Hematopoietic multipotent progenitor cell (in vitro differentiated cells): ENCODE data around the gene PHF3. TPM values are rescaled to one million over a fixed set of nuclear protein-coding genes. Genes with fewer than 3 reads are reported as not detected.

Source experiments
- DNase-seq, 3 donors: peaks; one replicate each; pipeline ENCODE4 v3.0.0-alpha.2; 2011 to 2015; ENCODE audit warnings: low read depth in 2 of 3, low spot score in 2 of 3
- total RNA-seq: library from RNA; depleted of rRNA; stranded (reverse); fragments of >200 nt; gene quantifications from one replicate; pipeline ENCODE4 v1.2.3, GENCODE V29; 2012

The PHF3 gene
- total RNA-seq, 1 donor, result 31.0 TPM

GRCh38 chr6:63644668-63645326 lies 9.2 kb downstream of the PHF3 start:
- DNase-seq, result no peak

GRCh38 chr6:63649269-63649668 lies 13.7 kb downstream of the PHF3 start:
- DNase-seq, result peak in 1 of 3 donors; percentile 18

- no peak for DNase-seq
Measured at GRCh38 chr6:63649847-63650265, 14.3 kb downstream of the PHF3 start.

GRCh38 chr6:63652980-63653379 lies 17.4 kb downstream of the PHF3 start:
- no peak for DNase-seq

- DNase-seq, result no peak
Measured at GRCh38 chr6:63660757-63661156, 25.2 kb downstream of the PHF3 start.

GRCh38 chr6:63661769-63662168 lies 26.2 kb downstream of the PHF3 start:
- no peak for DNase-seq

- no peak for DNase-seq
Measured at GRCh38 chr6:63663147-63663955, 27.7 kb downstream of the PHF3 start.

- no peak for DNase-seq
Measured at GRCh38 chr6:63663956-63664281, 28.3 kb downstream of the PHF3 start.

- DNase-seq, result no peak
Measured at GRCh38 chr6:63671098-63671754, 35.6 kb downstream of the PHF3 start.

GRCh38 chr6:63672582-63673129 lies 37.1 kb downstream of the PHF3 start:
- DNase-seq, result no peak

GRCh38 chr6:63673692-63674091 lies 38.1 kb downstream of the PHF3 start:
- DNase-seq, result no peak

- DNase-seq, result no peak
Measured at GRCh38 chr6:63674635-63675034, 39.0 kb downstream of the PHF3 start.

- no peak for DNase-seq
Measured at GRCh38 chr6:63675138-63675537, 39.5 kb downstream of the PHF3 start.

- DNase-seq, result no peak
Measured at GRCh38 chr6:63676412-63677114, 41.0 kb downstream of the PHF3 start.

GRCh38 chr6:63677282-63677681 lies 41.7 kb downstream of the PHF3 start:
- DNase-seq, result no peak

GRCh38 chr6:63683071-63683603 lies 47.5 kb downstream of the PHF3 start:
- DNase-seq, result no peak

GRCh38 chr6:63685446-63686379 lies 50.1 kb downstream of the PHF3 start:
- no peak for DNase-seq

GRCh38 chr6:63689421-63689820 lies 53.8 kb downstream of the PHF3 start:
- peak in 1 of 3 donors; percentile 18 for DNase-seq

GRCh38 chr6:63690221-63690620 lies 54.6 kb downstream of the PHF3 start:
- DNase-seq, result no peak

GRCh38 chr6:63705707-63706106 lies 70.1 kb downstream of the PHF3 start:
- DNase-seq, result no peak
